Epidermal melanocyte (primary cell): Measurements from ENCODE around the gene UBE2E3.

Source experiments
- DNase-seq: peaks from one replicate; pipeline ENCODE4 v3.0.0; 2011; ENCODE audit warnings: low spot score; ENCODE audit not compliant: insufficient read length

Gene UBE2E3

GRCh38 chr2:180978903-180979748, 1.3 kb upstream of the UBE2E3 start:
- DNase-seq, result no peak

GRCh38 chr2:180979749-180980105, 678 bp upstream of the UBE2E3 start:
- DNase-seq, result no peak

GRCh38 chr2:180980943-180981911, 822 bp downstream of the UBE2E3 start:
- no peak for DNase-seq

GRCh38 chr2:180983468-180984242, 3.2 kb downstream of the UBE2E3 start:
- DNase-seq, result no peak

GRCh38 chr2:180985771-180986395, 5.5 kb downstream of the UBE2E3 start:
- no peak for DNase-seq

GRCh38 chr2:180987146-180987545, 6.7 kb downstream of the UBE2E3 start:
- no peak for DNase-seq

- DNase-seq, result no peak
Observed at GRCh38 chr2:180990337-180990736, 9.9 kb downstream of the UBE2E3 start.

GRCh38 chr2:180990794-180991193, 10.4 kb downstream of the UBE2E3 start:
- DNase-seq, result no peak

- DNase-seq, result no peak
Observed at GRCh38 chr2:180991361-180991760, 11.0 kb downstream of the UBE2E3 start.

GRCh38 chr2:180991820-180992219, 11.4 kb downstream of the UBE2E3 start:
- no peak for DNase-seq

- no peak for DNase-seq
Observed at GRCh38 chr2:180992994-180993393, 12.6 kb downstream of the UBE2E3 start.

GRCh38 chr2:180999274-180999964, 19.0 kb downstream of the UBE2E3 start:
- no peak for DNase-seq

GRCh38 chr2:181004647-181005325, 24.4 kb downstream of the UBE2E3 start:
- no peak for DNase-seq

GRCh38 chr2:181005326-181005655, 24.9 kb downstream of the UBE2E3 start:
- DNase-seq, result no peak

- no peak for DNase-seq
Observed at GRCh38 chr2:181005809-181006208, 25.4 kb downstream of the UBE2E3 start.

GRCh38 chr2:181007086-181007837, 26.9 kb downstream of the UBE2E3 start:
- DNase-seq, result no peak

GRCh38 chr2:181008407-181008806, 28.0 kb downstream of the UBE2E3 start:
- DNase-seq, result no peak

- no peak for DNase-seq
Observed at GRCh38 chr2:181021199-181021789, 40.9 kb downstream of the UBE2E3 start.

- DNase-seq, result no peak
Observed at GRCh38 chr2:181022652-181023051, 42.2 kb downstream of the UBE2E3 start.
